ENCODE measurements around the gene OR51B4. TPM values are rescaled to one million over a fixed set of nuclear protein-coding genes. Genes with fewer than 3 reads are reported as not detected.

OR51B4 gene
- total RNA-seq, 2 experiments from 2014 or later, result not detected

GRCh38 chr11:5289696-5290095, 12.1 kb downstream of the OR51B4 start:
- Mint-ChIP-seq H3K27me3 (ENCODE audit: low read depth) (no peaks in the 10 kb centered on the region), H3K27ac (no peak overlapping the region), H3K4me1 (ENCODE audit: low read depth) (no peaks in the 10 kb centered on the region), H3K36me3 (ENCODE audit: low read depth) (no peaks in the 10 kb centered on the region), H3K9me3 (no peaks in the 10 kb centered on the region), H3K4me3 (no peak overlapping the region)
- DNase-seq, result no peak
- intact Hi-C loops (cut with micrococcal nuclease), result loop anchor here (2.0 kb wide), 1 partner anchor 1103 kb away; no protein-coding TSS in a partner anchor
- CTCF ChIA-PET, result no interaction called here

- H3K4me1 Mint-ChIP-seq (ENCODE audit: low read depth), result no peaks in the 10 kb centered on the region
- H3K9me3 Mint-ChIP-seq, result no peaks in the 10 kb centered on the region
- no peaks in the 10 kb centered on the region for H3K36me3 Mint-ChIP-seq (ENCODE audit: low read depth)
- H3K4me3 Mint-ChIP-seq, result no peak overlapping the region
- DNase-seq, result no peak
- CTCF ChIA-PET, result interaction anchor here (0.6 kb wide), 1 partner anchor 37 kb away, joined by 3 read pairs; no protein-coding TSS in a partner anchor
- H3K27ac Mint-ChIP-seq, result no peak overlapping the region
- H3K27me3 Mint-ChIP-seq (ENCODE audit: low read depth), result no peaks in the 10 kb centered on the region
- intact Hi-C loops (cut with micrococcal nuclease), result no loop called here
Observed at GRCh38 chr11:5288906-5289550, 12.7 kb downstream of the OR51B4 start.

GRCh38 chr11:5288108-5288905, 13.4 kb downstream of the OR51B4 start:
- no peaks in the 10 kb centered on the region for H3K4me1 Mint-ChIP-seq (ENCODE audit: low read depth)

GRCh38 chr11:5286901-5287300, 14.8 kb downstream of the OR51B4 start:
- Mint-ChIP-seq H3K27me3 (ENCODE audit: low read depth) (no peaks in the 10 kb centered on the region), H3K36me3 (ENCODE audit: low read depth) (no peaks in the 10 kb centered on the region), H3K27ac (no peak overlapping the region), H3K4me1 (ENCODE audit: low read depth) (no peaks in the 10 kb centered on the region), H3K9me3 (no peaks in the 10 kb centered on the region), H3K4me3 (no peak overlapping the region)
- CTCF ChIA-PET, result no interaction called here
- intact Hi-C loops (cut with micrococcal nuclease), result no loop called here
- DNase-seq, result no peak

More at GRCh38 chr11:5288108-5288905, 13.4 kb downstream of the OR51B4 start:
- Mint-ChIP-seq H3K36me3 (ENCODE audit: low read depth) (no peaks in the 10 kb centered on the region), H3K4me3 (no peak overlapping the region), H3K9me3 (no peaks in the 10 kb centered on the region), H3K27me3 (ENCODE audit: low read depth) (no peaks in the 10 kb centered on the region), H3K27ac (no peak overlapping the region)
- intact Hi-C loops (cut with micrococcal nuclease), result no loop called here
- no peak for DNase-seq
- CTCF ChIA-PET, result interaction anchor here (0.6 kb wide), 1 partner anchor 37 kb away, joined by 3 read pairs; no protein-coding TSS in a partner anchor

- Mint-ChIP-seq H3K36me3 (ENCODE audit: low read depth) (no peaks in the 10 kb centered on the region), H3K4me3 (no peak overlapping the region), H3K27ac (no peak overlapping the region), H3K4me1 (ENCODE audit: low read depth) (no peaks in the 10 kb centered on the region), H3K27me3 (ENCODE audit: low read depth) (no peaks in the 10 kb centered on the region), H3K9me3 (no peaks in the 10 kb centered on the region)
- DNase-seq, result no peak
- CTCF ChIA-PET, result no interaction called here
- intact Hi-C loops (cut with micrococcal nuclease), result no loop called here
Observed at GRCh38 chr11:5286351-5286750, 15.4 kb downstream of the OR51B4 start.

GRCh38 chr11:5285703-5286340, 15.9 kb downstream of the OR51B4 start:
- H3K9me3 Mint-ChIP-seq, result no peaks in the 10 kb centered on the region
- no peaks in the 10 kb centered on the region for H3K4me1 Mint-ChIP-seq (ENCODE audit: low read depth)
- DNase-seq, result no peak
- no peaks in the 10 kb centered on the region for H3K36me3 Mint-ChIP-seq (ENCODE audit: low read depth)
- no peak overlapping the region for H3K27ac Mint-ChIP-seq
- CTCF ChIA-PET, result interaction anchor here (0.6 kb wide), 1 partner anchor 250 kb away, joined by 3 read pairs; no protein-coding TSS in a partner anchor
- H3K4me3 Mint-ChIP-seq, result no peak overlapping the region
- intact Hi-C loops (cut with micrococcal nuclease), result no loop called here
- H3K27me3 Mint-ChIP-seq (ENCODE audit: low read depth), result no peaks in the 10 kb centered on the region

- H3K4me3 Mint-ChIP-seq, result no peak overlapping the region
- CTCF ChIA-PET, result no interaction called here
- intact Hi-C loops (cut with micrococcal nuclease), result no loop called here
- H3K36me3 Mint-ChIP-seq (ENCODE audit: low read depth), result no peaks in the 10 kb centered on the region
- DNase-seq, result no peak
- H3K27ac Mint-ChIP-seq, result no peak overlapping the region
- no peaks in the 10 kb centered on the region for H3K4me1 Mint-ChIP-seq (ENCODE audit: low read depth)
- no peaks in the 10 kb centered on the region for H3K27me3 Mint-ChIP-seq (ENCODE audit: low read depth)
- no peaks in the 10 kb centered on the region for H3K9me3 Mint-ChIP-seq
Observed at GRCh38 chr11:5284637-5285036, 17.1 kb downstream of the OR51B4 start.

- DNase-seq, result no peak
- Mint-ChIP-seq H3K27me3 (ENCODE audit: low read depth) (no peaks in the 10 kb centered on the region), H3K27ac (no peak overlapping the region), H3K4me1 (ENCODE audit: low read depth) (no peaks in the 10 kb centered on the region), H3K4me3 (no peak overlapping the region), H3K36me3 (ENCODE audit: low read depth) (no peaks in the 10 kb centered on the region), H3K9me3 (no peaks in the 10 kb centered on the region)
- CTCF ChIA-PET, result no interaction called here
- intact Hi-C loops (cut with micrococcal nuclease), result no loop called here
Observed at GRCh38 chr11:5283882-5284281, 17.9 kb downstream of the OR51B4 start.

GRCh38 chr11:5283086-5283485, 18.7 kb downstream of the OR51B4 start:
- Mint-ChIP-seq H3K4me3 (no peak overlapping the region), H3K36me3 (ENCODE audit: low read depth) (no peaks in the 10 kb centered on the region), H3K9me3 (no peaks in the 10 kb centered on the region), H3K4me1 (ENCODE audit: low read depth) (no peaks in the 10 kb centered on the region), H3K27ac (no peak overlapping the region), H3K27me3 (ENCODE audit: low read depth) (no peaks in the 10 kb centered on the region)
- intact Hi-C loops (cut with micrococcal nuclease), result no loop called here
- DNase-seq, result no peak
- CTCF ChIA-PET, result interaction anchor here (0.6 kb wide), 2 partner anchors 402 to 1096 kb away, joined by 3 to 4 read pairs; no protein-coding TSS in a partner anchor

GRCh38 chr11:5282628-5283027, 19.1 kb downstream of the OR51B4 start:
- CTCF ChIA-PET, result interaction anchor here (0.6 kb wide), 2 partner anchors 403 to 1095 kb away, joined by 3 to 4 read pairs; no protein-coding TSS in a partner anchor
- Mint-ChIP-seq H3K27me3 (ENCODE audit: low read depth) (no peaks in the 10 kb centered on the region), H3K9me3 (no peaks in the 10 kb centered on the region), H3K4me3 (no peak overlapping the region), H3K4me1 (ENCODE audit: low read depth) (no peaks in the 10 kb centered on the region), H3K27ac (no peak overlapping the region), H3K36me3 (ENCODE audit: low read depth) (no peaks in the 10 kb centered on the region)
- DNase-seq, result no peak
- intact Hi-C loops (cut with micrococcal nuclease), result no loop called here

- CTCF ChIA-PET, result no interaction called here
- intact Hi-C loops (cut with micrococcal nuclease), result no loop called here
- no peaks in the 10 kb centered on the region for H3K36me3 Mint-ChIP-seq (ENCODE audit: low read depth)
- no peak for DNase-seq
- no peaks in the 10 kb centered on the region for H3K9me3 Mint-ChIP-seq
- no peak overlapping the region for H3K4me3 Mint-ChIP-seq
- no peak overlapping the region for H3K27ac Mint-ChIP-seq
- no peaks in the 10 kb centered on the region for H3K4me1 Mint-ChIP-seq (ENCODE audit: low read depth)
- no peaks in the 10 kb centered on the region for H3K27me3 Mint-ChIP-seq (ENCODE audit: low read depth)
Observed at GRCh38 chr11:5281596-5281995, 20.1 kb downstream of the OR51B4 start.

GRCh38 chr11:5280582-5281102, 21.1 kb downstream of the OR51B4 start:
- peak; percentile 46 for DNase-seq
- no peaks in the 10 kb centered on the region for H3K4me1 Mint-ChIP-seq (ENCODE audit: low read depth)
- CTCF ChIA-PET, result no interaction called here
- no peak overlapping the region for H3K27ac Mint-ChIP-seq
- intact Hi-C loops (cut with micrococcal nuclease), result no loop called here
- H3K9me3 Mint-ChIP-seq, result no peaks in the 10 kb centered on the region
- no peaks in the 10 kb centered on the region for H3K27me3 Mint-ChIP-seq (ENCODE audit: low read depth)
- H3K36me3 Mint-ChIP-seq (ENCODE audit: low read depth), result no peaks in the 10 kb centered on the region
- no peak overlapping the region for H3K4me3 Mint-ChIP-seq
